ENCODE results near the gene SRD5A2. TPM values are rescaled to one million over a fixed set of nuclear protein-coding genes. Genes with fewer than 3 reads are reported as not detected.

The SRD5A2 gene
- total and polyA plus RNA-seq, 2 donors (not counting 1 experiment from before 2014, with no cell fraction given): not detected

DNA sequence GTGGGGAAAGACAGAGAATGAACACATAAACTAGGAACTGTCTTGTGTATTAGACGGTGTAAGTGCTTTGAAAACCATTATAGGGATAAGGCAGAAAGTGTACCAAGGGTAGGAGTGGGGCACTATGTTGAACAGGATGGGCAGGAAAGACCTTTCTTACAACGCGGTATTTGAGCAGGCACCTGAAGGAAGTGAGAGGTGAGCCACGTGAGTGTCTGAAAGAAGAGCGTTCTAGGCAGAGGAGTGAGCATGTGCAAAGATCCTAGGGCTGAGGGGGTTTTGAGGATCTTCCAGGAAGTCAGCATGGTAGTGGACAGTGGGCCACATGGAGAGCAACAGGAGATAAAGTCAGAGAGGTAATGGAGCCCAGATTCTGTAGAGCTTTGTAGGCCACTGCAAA is 65.2 kb downstream of the SRD5A2 start:
- Histone ChIP-seq H3K4me1 (ENCODE audit: control insufficient read depth in 2 of 2, insufficient read depth in 2 of 2, low read length in 2 of 2) (no peaks in the 10 kb centered on the region), H3K36me3 (replicated peaks in 1 of 2; ENCODE audit: control extremely low read depth in 1 of 2, control insufficient read depth in 1 of 2, extremely low read depth in 1 of 2, insufficient read depth in 2 of 2, low read length in 1 of 2) (no peaks in the 10 kb centered on the region), H2AFZ (ENCODE audit: insufficient read depth, low read depth, low read length, poor library complexity, severe bottlenecking) (no peak overlapping the region), H3K27ac (ENCODE audit: low read length in 2 of 2) (no peak overlapping the region), H3K79me2 (ENCODE audit: control insufficient read depth, insufficient read depth, low read length) (no peaks in the 10 kb centered on the region), H3K4me3 (ENCODE audit: control extremely low read depth in 1 of 5, extremely low read depth in 1 of 5, insufficient read depth in 1 of 5, low read depth in 2 of 5, low read length in 4 of 5) (no peak overlapping the region), H3K27me3 (replicated peaks in 1 of 4; ENCODE audit: control extremely low read depth in 1 of 4, control insufficient read depth in 3 of 4, insufficient read depth in 4 of 4, low read length in 3 of 4) (no peaks in the 10 kb centered on the region), H3K4me2 (replicated peaks; ENCODE audit: low read depth, low read length, poor library complexity, severe bottlenecking) (no peak overlapping the region), H4K20me1 (ENCODE audit: control insufficient read depth, insufficient read depth, low read length, poor library complexity, severe bottlenecking) (no peaks in the 10 kb centered on the region), H3K9me3 (ENCODE audit: control extremely low read depth in 1 of 3, control insufficient read depth in 2 of 3, insufficient read depth in 1 of 3, low read length in 2 of 3) (no peaks in the 10 kb centered on the region), H3K9ac (ENCODE audit: low read length) (no peak overlapping the region)
- ChIA-PET CTCF (no interaction called here), POLR2A (no interaction called here)
- intact Hi-C loops (cut with micrococcal nuclease): no loop called here
- no peak for ATAC-seq (ENCODE audit: low read depth)
- no peak overlapping the region for H3K27ac Mint-ChIP-seq
- peaks cover 24% of the 10 kb centered on the region for H3K27me3 Mint-ChIP-seq
- 92% methylated on average over 5 of the region's 5 CpGs for WGBS (ENCODE audit: insufficient coverage)
- H3K4me3 Mint-ChIP-seq: no peak overlapping the region
- H3K4me1 Mint-ChIP-seq: no peaks in the 10 kb centered on the region
- TF ChIP-seq EZH2 (IDR thresholded peaks at IDR 0.05; ENCODE audit: borderline replicate concordance, insufficient read depth, low read depth, low read length, poor library complexity, severe bottlenecking): no peak
- TF ChIP-seq, protein P1, sequence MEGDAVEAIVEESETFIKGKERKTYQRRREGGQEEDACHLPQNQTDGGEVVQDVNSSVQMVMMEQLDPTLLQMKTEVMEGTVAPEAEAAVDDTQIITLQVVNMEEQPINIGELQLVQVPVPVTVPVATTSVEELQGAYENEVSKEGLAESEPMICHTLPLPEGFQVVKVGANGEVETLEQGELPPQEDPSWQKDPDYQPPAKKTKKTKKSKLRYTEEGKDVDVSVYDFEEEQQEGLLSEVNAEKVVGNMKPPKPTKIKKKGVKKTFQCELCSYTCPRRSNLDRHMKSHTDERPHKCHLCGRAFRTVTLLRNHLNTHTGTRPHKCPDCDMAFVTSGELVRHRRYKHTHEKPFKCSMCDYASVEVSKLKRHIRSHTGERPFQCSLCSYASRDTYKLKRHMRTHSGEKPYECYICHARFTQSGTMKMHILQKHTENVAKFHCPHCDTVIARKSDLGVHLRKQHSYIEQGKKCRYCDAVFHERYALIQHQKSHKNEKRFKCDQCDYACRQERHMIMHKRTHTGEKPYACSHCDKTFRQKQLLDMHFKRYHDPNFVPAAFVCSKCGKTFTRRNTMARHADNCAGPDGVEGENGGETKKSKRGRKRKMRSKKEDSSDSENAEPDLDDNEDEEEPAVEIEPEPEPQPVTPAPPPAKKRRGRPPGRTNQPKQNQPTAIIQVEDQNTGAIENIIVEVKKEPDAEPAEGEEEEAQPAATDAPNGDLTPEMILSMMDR (IDR thresholded peaks at IDR 0.05): no peak
- no peak for DNase-seq
- no peaks in the 10 kb centered on the region for H3K9me3 Mint-ChIP-seq (ENCODE audit: insufficient read depth)

DNA sequence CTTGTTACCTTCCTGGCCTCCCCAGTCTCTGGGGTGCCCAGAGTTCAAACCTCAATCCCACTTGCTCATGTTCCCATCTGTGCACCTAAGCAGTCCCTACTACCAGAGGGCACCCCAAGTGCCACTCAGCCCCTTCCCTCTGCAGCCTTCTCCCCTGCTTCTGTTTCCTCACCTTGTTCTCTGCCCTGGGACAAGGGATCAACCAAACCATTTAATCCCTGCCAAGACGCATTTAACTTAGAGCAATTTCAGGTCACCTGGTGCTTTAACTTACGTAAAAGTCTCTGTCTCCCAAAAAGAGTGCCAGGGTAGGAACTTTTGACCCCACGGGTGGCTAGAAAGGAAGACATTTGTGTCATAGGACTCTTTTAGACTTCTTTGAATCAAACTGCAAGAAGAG is 67.2 kb downstream of the SRD5A2 start:
- no peak for TF ChIP-seq EZH2 (IDR thresholded peaks at IDR 0.05; ENCODE audit: borderline replicate concordance, insufficient read depth, low read depth, low read length, poor library complexity, severe bottlenecking)
- TF ChIP-seq, protein P1 (IDR thresholded peaks at IDR 0.05): no peak
- CTCF ChIA-PET: interaction anchor here (1.3 kb wide), 1 partner anchor 9 kb away, joined by 3 read pairs; no protein-coding TSS in a partner anchor
- H3K27me3 Mint-ChIP-seq: peaks cover 22% of the 10 kb centered on the region
- DNase-seq (no peak), ATAC-seq (ENCODE audit: low read depth) (no peak)
- Histone ChIP-seq H4K20me1 (ENCODE audit: control insufficient read depth, insufficient read depth, low read length, poor library complexity, severe bottlenecking) (no peaks in the 10 kb centered on the region), H2AFZ (ENCODE audit: insufficient read depth, low read depth, low read length, poor library complexity, severe bottlenecking) (no peak overlapping the region), H3K27ac (ENCODE audit: low read length in 2 of 2) (no peak overlapping the region), H3K4me3 (ENCODE audit: control extremely low read depth in 1 of 5, extremely low read depth in 1 of 5, insufficient read depth in 1 of 5, low read depth in 2 of 5, low read length in 4 of 5) (no peak overlapping the region), H3K27me3 (replicated peaks in 1 of 4; ENCODE audit: control extremely low read depth in 1 of 4, control insufficient read depth in 3 of 4, insufficient read depth in 4 of 4, low read length in 3 of 4) (no peaks in the 10 kb centered on the region), H3K9ac (ENCODE audit: low read length) (no peak overlapping the region), H3K4me1 (ENCODE audit: control insufficient read depth in 2 of 2, insufficient read depth in 2 of 2, low read length in 2 of 2) (no peaks in the 10 kb centered on the region), H3K79me2 (ENCODE audit: control insufficient read depth, insufficient read depth, low read length) (no peaks in the 10 kb centered on the region), H3K9me3 (ENCODE audit: control extremely low read depth in 1 of 3, control insufficient read depth in 2 of 3, insufficient read depth in 1 of 3, low read length in 2 of 3) (no peaks in the 10 kb centered on the region), H3K4me2 (replicated peaks; ENCODE audit: low read depth, low read length, poor library complexity, severe bottlenecking) (no peak overlapping the region), H3K36me3 (replicated peaks in 1 of 2; ENCODE audit: control extremely low read depth in 1 of 2, control insufficient read depth in 1 of 2, extremely low read depth in 1 of 2, insufficient read depth in 2 of 2, low read length in 1 of 2) (no peaks in the 10 kb centered on the region)
- no peaks in the 10 kb centered on the region for H3K4me1 Mint-ChIP-seq
- POLR2A ChIA-PET: no interaction called here
- no peak overlapping the region for H3K4me3 Mint-ChIP-seq
- intact Hi-C loops (cut with micrococcal nuclease): no loop called here
- H3K27ac Mint-ChIP-seq: no peak overlapping the region
- WGBS (ENCODE audit: insufficient coverage): 100% methylated on average over 2 of the region's 3 CpGs
- no peaks in the 10 kb centered on the region for H3K9me3 Mint-ChIP-seq (ENCODE audit: insufficient read depth)
